ENCODE results near the gene GPR150. TPM values are rescaled to one million over a fixed set of nuclear protein-coding genes. Genes with fewer than 3 reads are reported as not detected.

GPR150 gene
- total and polyA plus RNA-seq, 2 of the 4 experiments (the other 2 are of a cell fraction), result under 0.01 to 0.10 TPM

- Histone ChIP-seq H2BK15ac (ENCODE audit: low read depth, low read length) (peak overlapping the region; percentile 38; the same call in 1 of the 3 replicates), H4K91ac (ENCODE audit: insufficient read depth, low read depth, low read length) (0 out of 2 replicates have a peak overlapping the region, but pooled peaks have one; percentile 2), H4K20me1 (ENCODE audit: insufficient read depth, low read length) (no peaks in the 10 kb centered on the region), H4K8ac (ENCODE audit: low read depth in 2 of 2, low read length in 2 of 2) (no peak overlapping the region), H3K36me3 (ENCODE audit: control insufficient read depth, insufficient read depth, low read length) (no peaks in the 10 kb centered on the region), H3K79me1 (ENCODE audit: low read depth in 1 of 2, low read length in 2 of 2) (no peaks in the 10 kb centered on the region), H3K9me3 (ENCODE audit: control insufficient read depth, insufficient read depth, low read length) (no peaks in the 10 kb centered on the region), H3K27ac (ENCODE audit: insufficient read depth, low read length) (no peak overlapping the region), H3K27me3 (ENCODE audit: control insufficient read depth, insufficient read depth, low read length) (no peaks in the 10 kb centered on the region; the same call in 1 of the 2 replicates), H2AFZ (replicated peaks; ENCODE audit: low read length, poor library complexity) (peak overlapping the region; percentile 63), H3K4ac (ENCODE audit: low read depth, low read length) (peak overlapping the region; percentile 40; the same call in 1 of the 2 replicates), H2AK9ac (replicated peaks; ENCODE audit: low read depth, low read length, poor library complexity) (peak overlapping the region; percentile 8), H4K5ac (ENCODE audit: low read depth, low read length) (no peak overlapping the region), H3K4me3 (ENCODE audit: insufficient read depth, low read depth, low read length) (no peak overlapping the region), H3K4me2 (ENCODE audit: low read depth, low read length) (no peak overlapping the region), H2BK120ac (ENCODE audit: low read depth, low read length) (peak overlapping the region; percentile 28; the same call in 1 of the 2 replicates), H2BK20ac (ENCODE audit: low read depth, low read length) (no peak overlapping the region), H2AK5ac (ENCODE audit: low read depth, low read length) (no peak overlapping the region), H3K9ac (ENCODE audit: low read depth, low read length) (no peak overlapping the region), H3K9me1 (ENCODE audit: insufficient read depth, low read length) (no peaks in the 10 kb centered on the region), H2BK5ac (ENCODE audit: low read depth, low read length, poor library complexity, severe bottlenecking) (no peak overlapping the region), H3K14ac (replicated peaks; ENCODE audit: low read depth, low read length) (no peak overlapping the region), H3K56ac (ENCODE audit: extremely low read depth, insufficient read depth, low read length) (no peak overlapping the region), H3K23ac (ENCODE audit: low read depth, low read length) (no peak overlapping the region), H3K18ac (ENCODE audit: low read depth, low read length) (no peak overlapping the region), H3K4me1 (ENCODE audit: control insufficient read depth, insufficient read depth, low read length) (peaks cover 4% of the 10 kb centered on the region)
- dilution Hi-C loops (cut with HindIII; ENCODE audit: low sequenced_read_pairs, unreplicated experiment), result no loop called here
- ATAC-seq (ENCODE audit: low read depth), result no peak
- 100% methylated on average over 3 of the region's 7 CpGs; no CpG with 5 or more reads in 1 of the 2 experiments for WGBS, 2 experiments (ENCODE audit: extremely low coverage in 2 of 2, insufficient read length in 1 of 2)
- TF ChIP-seq FOS (IDR thresholded peaks at IDR 0.05; ENCODE audit: low read depth, low read length) (no peak), RAD21 (IDR thresholded peaks at IDR 0.05; ENCODE audit: low read length) (no peak), NFE2L2 (IDR thresholded peaks at IDR 0.05; ENCODE audit: low read depth, low read length) (no peak), BHLHE40 (IDR thresholded peaks at IDR 0.05; ENCODE audit: low read depth, low read length) (no peak), CHD1 (IDR thresholded peaks at IDR 0.05; ENCODE audit: low read depth, low read length) (no peak), CEBPB (IDR thresholded peaks at IDR 0.05; ENCODE audit: low read depth, low read length) (no peak), POLR2A (IDR thresholded peaks at IDR 0.05; ENCODE audit: low read depth, low read length) (no peak), SMC3 (IDR thresholded peaks at IDR 0.05; ENCODE audit: low read depth, low read length) (no peak), MAFK (IDR thresholded peaks at IDR 0.05; ENCODE audit: low read depth, low read length) (no peak), RFX5 (IDR thresholded peaks at IDR 0.05; ENCODE audit: low read depth, low read length) (no peak)
- TF ChIP-seq, protein P1, sequence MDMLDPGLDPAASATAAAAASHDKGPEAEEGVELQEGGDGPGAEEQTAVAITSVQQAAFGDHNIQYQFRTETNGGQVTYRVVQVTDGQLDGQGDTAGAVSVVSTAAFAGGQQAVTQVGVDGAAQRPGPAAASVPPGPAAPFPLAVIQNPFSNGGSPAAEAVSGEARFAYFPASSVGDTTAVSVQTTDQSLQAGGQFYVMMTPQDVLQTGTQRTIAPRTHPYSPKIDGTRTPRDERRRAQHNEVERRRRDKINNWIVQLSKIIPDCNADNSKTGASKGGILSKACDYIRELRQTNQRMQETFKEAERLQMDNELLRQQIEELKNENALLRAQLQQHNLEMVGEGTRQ (IDR thresholded peaks at IDR 0.05; ENCODE audit: low read depth, low read length), result no peak
- intact Hi-C loops (cut with micrococcal nuclease), result loop anchor here (10.0 kb wide), 1 partner anchor 962 kb away; no protein-coding TSS in a partner anchor
- no TSS peak for BruUV-seq (replicated peaks)
- no peak for DNase-seq
- ChIA-PET CTCF (interaction anchor here (1.0 to 1.2 kb wide), 3 partner anchors 12 to 205 kb away, joined by 3 read pairs; no protein-coding TSS in a partner anchor), POLR2A (ENCODE audit: unreplicated experiment) (no interaction called here)
- in situ Hi-C loops (cut with MboI; ENCODE audit: low sequenced_read_pairs), result loop anchor here (25.0 kb wide), 1 partner anchor 669 kb away; no protein-coding TSS in a partner anchor
Observed at GRCh38 chr5:95643152-95643551, 23.3 kb downstream of the GPR150 start.

All from IMR-90 (cell line).